Fibroblast of skin of left biceps (primary cell): ENCODE measurements around the gene KCNQ5.
A peak's percentile ranks its signal among the peaks of the same experiment; 100 is the strongest.

Experiments used
- DNase-seq, 2 experiments: peaks; one replicate each; pipeline ENCODE4 v3.0.0-alpha.2; 2013; ENCODE audit warnings: low read depth in 2 of 2

The KCNQ5 gene

DNA sequence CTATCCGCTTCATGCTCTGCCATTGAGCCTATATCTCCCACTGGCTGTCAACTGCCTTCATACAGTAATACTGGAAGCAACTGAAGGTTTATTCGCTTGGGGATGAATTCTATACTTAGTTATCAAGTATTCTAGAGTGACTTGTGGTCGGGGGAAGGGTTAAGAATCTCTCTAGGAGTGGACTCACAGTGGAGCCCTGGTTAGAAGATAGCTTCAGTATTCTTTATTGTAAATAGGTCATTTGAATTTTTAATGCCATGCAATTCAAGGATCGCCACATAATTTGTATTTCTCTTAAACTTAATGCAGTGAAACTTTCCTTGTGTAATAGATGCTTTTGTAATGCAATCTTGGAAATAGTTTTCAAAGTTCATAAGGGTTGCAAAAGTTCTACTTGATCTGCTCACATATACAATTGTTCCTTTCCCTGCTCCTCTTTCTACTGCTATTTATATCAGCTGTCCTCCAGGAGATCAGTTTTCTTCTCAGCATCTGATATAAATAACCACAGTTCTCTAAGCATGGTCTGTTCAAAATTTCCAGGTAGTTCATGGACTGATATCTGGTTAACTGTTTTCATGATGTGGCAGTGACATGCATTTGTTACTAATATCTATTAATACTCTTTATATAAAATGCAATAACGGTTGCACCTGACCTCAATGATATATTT lies 120.3 kb downstream of the KCNQ5 start:
- DNase-seq, result no peak

DNA sequence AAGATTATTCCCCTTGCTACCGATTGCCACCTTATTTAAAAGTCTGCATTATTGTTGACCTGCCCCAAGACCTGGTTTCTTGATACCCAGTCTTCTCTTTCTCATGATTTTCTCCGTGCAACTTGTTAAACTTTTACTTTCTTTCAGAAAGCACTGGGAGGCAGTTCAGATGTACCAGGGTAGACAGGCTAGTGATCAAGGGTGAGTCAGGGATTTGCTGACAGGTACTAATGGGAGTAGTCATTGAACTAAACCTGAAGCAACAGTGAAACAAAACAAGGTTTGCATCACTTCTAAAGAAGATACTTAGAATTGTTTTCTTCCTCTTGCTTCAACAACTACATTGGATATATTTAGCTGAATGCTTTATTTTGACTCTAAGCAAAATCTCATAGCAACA lies 124.4 kb downstream of the KCNQ5 start:
- DNase-seq, result no peak

DNA sequence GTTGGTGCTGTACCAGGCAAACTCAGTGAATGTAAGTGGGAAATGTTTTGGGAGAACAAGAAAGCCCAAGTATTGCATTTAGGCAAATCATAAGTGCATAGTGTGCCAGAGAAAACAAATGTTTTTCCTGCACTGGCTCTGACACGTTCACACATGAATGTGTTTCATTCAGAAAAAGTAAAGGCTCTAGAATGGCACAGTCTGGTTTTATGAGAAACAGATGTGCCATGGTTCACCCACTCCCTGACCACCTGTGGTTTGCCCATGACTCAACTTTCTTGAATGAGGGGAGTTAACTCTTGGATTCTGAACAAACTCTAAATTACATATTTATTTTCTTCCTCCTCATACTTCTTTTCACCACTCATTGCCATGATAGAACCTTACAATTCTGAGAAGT lies 126.9 kb downstream of the KCNQ5 start:
- peak; percentile 74 to 77 for DNase-seq

DNA sequence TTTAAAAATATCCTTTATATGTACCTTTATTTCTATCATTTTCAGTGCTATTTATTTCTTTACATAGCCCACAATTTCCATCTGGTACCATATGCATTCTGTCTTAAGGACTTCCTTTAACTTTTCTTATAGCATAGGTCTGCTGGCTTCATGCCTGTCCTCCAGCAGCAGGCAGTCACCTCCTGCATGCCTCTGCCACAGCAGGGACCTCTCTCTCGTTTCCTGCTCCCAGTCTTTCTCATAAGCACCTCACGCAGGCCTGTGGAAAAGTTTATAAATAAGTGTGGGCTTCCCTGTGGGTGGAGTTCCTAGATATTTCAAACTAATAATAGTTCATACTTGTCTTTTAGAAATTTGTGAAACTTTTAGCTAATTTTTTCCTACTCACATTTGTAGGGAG lies 133.9 kb downstream of the KCNQ5 start:
- no peak for DNase-seq

DNA sequence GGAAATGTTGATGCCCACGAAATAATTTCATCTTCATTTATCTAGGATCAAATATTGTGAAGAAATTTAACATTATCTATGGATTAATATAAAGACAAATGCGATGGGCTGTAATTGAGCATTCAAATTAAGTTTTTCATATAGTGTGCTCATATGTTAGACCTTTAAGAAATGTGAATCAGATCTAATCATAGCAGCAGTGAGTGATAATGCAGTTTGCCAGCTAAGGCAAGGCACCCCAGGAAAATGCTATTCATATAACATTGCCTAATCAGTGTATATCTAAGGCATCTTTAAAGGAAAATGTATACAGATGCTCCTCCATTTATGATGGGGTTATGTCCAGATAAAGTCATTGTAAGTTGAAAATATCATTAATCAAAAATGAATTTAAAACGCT lies 135.2 kb downstream of the KCNQ5 start:
- no peak for DNase-seq

DNA sequence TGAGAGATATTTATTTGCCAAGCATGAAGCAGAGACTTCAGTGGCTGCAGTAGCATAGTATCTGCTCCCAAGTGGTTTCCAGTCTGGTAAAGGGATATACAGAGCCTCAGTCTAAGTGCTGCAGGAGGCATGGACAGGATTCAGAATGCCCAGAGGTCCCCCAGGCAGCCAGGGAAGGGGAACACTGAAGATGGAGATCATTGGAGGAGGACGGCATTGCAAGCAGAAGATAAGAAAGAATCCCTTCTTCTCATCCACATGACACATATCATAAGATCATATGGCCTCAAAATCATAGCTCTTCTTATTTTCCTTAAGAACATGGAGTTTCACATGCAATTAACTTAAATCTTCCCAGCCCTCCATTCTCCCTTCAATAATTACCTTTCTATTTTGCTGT lies 136.1 kb downstream of the KCNQ5 start:
- DNase-seq, result no peak

DNA sequence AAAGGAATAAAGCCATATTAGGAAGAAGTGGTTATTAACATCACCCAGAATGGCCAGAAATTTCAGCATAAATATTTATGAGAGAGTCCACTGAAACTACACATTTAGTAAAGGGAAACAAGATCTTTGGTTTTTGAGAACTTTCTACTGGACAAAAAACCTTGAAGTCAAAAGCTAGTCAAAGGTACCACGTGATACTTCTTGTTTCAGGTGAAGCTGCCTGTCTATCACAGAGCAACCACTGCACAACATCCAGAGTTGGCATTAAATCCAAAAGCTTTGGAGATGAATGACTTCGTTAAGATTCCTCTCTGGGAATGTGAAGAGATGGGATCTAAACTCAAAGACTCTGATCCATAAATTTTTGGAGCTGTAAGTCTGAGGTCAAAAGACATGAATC lies 137.0 kb downstream of the KCNQ5 start:
- DNase-seq, result no peak

DNA sequence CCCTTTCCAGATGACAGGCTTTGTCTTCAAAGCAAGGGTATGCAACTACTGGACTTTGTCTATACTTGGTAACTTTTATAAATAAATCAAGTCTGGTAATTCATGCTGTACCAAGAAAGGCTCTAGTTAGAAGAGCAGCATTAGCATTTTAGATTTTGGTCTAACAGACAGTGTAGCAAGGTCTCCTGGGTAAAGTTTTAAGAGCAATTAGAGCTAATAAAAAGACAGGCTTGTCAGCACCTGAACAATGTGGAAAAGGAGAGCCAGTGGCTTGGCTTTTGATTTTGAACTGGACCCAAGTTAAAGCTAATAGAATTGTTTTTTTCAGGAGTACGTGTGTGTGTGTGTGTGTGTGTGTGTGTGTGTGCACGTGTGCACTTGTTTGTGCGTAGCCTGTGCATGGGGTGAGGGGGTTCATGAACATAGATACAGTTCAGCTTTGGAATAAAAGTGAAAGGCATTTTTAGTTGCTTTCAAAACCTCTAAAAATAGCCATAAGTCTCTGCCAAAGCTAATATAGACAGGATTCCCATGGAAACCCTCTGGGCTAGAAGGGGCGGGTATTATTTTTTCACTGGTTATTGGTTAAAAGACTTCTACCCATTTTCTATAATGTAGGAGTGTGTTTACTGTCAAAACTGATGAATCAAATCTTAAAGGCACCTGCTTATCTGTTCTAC lies 138.4 kb downstream of the KCNQ5 start:
- DNase-seq, result no peak

DNA sequence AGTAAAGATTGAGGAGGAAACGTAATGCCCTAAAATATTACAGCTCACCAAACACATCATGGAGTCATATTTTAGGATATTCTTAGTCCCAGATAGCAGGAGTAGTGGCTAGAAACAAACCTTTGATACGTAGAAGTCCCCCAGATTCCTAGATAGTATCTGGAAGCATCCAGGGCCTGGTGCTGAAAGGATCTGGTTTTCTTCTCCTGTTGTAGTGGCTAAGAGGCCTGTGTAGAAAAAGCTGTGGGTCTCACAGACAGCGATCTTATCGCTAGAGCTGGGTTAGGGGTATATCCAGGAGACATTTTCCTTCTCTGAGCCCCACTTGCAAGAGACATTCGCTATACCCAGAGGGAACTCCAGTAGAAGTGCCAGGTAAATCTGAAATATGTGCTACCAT lies 139.9 kb downstream of the KCNQ5 start:
- no peak for DNase-seq

DNA sequence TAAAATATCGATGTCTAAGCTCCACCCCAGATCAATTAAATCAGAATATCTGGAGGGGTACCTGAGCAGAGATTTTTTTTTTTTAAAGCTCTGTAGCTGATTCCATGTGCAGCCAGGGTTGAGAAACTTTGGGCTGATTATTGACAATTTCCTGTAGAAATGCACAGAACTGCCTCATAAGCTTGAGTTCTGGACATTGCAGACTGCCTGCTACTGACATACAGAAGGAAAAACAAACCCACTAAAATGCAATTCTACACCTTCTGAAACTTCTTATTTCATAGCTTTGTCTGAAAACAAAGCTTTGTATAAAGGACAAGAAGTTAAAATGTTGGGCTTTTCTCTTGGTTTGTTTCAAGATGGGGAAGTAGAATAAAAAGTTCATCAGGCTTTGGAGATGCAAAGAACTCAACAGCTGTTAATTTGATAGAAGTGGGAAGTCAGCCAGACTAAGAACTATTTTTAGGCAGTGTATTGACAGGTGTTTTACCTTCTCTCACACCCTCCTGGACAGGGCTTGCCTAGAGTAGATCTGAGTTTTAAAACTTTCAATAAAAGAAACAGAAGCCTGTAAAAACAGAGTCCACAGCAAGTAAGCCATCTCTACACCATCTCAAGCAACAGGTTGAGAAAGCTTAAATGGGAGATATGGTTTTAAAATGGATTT lies 147.7 kb downstream of the KCNQ5 start:
- DNase-seq, result no peak

DNA sequence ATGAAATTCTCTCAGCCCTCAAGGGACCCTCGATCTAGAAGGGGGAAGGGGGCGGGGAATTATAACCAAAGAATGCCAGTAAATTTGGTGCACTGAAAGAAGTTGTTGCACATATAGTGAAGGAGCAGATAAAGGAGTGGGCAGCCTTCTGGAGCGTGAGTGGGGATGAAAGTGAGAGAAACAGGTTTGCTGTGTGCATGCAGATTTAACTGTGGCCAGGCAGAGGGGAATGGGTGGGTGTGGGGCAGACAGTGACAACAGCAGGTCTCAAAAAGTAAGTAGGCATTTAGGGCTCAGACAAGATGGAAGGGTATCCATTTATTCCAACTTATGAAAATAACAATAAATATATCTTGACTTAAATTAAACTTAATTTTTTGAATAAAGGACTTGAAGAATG lies 149.1 kb downstream of the KCNQ5 start:
- DNase-seq, result no peak

DNA sequence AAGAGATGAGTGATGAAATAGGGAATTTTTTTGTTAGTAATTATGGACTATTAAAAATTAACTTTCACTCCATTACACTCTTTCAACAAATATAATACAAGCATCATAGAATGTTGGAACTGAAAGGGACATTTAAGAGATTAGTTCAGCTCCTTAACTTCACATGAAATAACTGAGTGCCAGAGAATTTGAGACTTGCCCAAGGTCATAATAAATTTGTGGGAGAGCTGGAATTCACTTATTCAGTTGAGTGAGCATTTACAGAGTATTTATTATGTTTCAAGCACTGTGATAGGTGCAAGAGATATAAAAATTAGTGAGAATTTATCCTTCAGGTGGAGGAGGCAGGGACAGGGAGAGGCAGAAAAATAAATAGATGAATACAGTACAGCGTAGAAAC lies 154.6 kb downstream of the KCNQ5 start:
- no peak for DNase-seq

DNA sequence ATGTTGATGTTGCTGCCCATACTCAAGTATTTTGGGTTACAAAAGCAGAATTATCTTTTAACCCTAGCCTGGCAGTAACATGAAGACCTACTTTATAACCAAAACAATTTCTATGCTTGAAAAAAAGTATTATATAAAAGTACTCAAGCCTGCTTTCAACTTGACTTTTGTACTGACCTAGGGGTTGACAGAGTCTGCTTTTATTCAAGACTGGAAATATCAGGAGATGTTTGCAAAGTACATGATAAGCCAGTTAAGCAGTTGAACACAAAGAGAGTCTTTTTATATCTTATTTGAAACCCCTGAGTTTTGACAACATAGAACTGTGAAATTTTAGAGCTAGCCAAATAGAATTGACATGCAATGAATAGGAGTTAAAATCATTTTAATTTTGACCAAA lies 159.8 kb downstream of the KCNQ5 start:
- no peak for DNase-seq

DNA sequence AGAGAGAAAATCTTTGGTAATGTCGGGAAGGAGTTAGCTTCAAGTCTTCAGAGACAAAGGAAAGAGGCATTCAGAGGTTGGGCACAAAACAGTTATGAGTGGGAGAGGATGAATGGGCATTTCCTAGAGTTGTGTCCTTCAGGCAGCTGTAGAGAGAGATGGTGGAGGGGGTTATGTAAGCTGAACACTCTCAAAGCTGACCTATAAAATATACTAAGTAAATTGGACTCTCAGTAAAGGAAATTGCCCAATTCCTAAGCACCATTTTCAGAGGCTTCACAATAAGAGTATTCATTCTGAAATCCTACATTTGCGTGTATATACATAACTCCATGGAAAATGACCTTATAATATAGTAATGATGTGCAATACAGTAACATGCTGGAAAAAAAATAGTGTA lies 161.2 kb downstream of the KCNQ5 start:
- no peak for DNase-seq

DNA sequence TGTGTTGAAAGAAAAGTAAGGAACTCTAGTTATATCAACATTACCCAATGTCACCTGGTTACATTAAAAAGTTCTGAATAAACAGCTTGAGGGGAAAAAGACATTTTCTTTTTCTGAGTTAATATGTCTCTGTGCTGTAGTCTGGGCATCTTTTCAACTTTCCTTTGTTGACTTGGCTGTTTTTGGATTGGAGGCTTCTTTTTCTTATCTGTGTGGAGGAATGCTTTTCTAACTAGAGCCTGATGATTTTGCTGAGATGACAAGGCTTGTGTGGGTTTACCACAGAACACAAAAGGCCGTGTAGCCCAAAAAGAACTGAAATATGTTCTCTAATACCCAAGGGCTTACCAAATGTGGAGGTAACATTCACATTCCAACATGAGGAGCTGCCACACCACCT lies 161.8 kb downstream of the KCNQ5 start:
- peak in 1 of 2 experiments; percentile 29 for DNase-seq

DNA sequence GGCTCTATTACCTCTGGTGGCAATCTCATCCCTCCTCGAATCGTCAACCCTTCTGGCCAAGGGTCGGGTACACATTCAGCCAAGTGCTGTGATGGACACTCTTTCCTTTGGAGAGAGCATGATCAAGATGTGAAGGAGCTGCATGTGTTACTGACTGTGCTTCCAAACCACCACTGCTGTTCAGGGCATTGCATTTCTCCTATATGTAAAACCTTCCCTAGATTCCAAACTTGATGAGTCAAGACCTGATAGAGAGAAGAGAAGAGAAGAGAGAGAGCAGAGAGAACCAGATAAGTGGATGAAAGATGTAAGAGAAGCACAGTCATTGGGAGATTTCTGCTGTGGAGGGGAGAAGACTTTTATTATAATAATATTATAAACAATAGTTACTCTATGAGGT lies 162.2 kb downstream of the KCNQ5 start:
- DNase-seq, result no peak

DNA sequence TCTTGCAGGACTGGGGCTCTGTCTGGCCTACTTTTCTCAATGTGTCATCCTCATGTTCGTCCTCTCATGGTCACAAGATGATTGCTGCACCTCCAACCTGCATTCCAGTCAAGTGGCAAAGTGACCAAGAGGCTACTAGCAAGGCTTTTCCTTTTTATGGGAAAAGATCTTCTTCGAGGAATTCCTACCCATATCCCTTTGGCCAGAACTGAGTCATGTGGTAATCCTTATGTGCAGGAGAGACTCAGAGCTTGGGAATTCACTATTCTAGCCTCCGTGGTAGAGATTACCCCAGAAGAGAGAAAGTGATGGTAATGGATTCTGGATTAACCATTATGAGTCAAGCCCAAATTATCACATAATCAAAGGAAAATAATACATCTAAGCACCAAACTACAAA lies 162.7 kb downstream of the KCNQ5 start:
- peak in 1 of 2 experiments; percentile 44 for DNase-seq

DNA sequence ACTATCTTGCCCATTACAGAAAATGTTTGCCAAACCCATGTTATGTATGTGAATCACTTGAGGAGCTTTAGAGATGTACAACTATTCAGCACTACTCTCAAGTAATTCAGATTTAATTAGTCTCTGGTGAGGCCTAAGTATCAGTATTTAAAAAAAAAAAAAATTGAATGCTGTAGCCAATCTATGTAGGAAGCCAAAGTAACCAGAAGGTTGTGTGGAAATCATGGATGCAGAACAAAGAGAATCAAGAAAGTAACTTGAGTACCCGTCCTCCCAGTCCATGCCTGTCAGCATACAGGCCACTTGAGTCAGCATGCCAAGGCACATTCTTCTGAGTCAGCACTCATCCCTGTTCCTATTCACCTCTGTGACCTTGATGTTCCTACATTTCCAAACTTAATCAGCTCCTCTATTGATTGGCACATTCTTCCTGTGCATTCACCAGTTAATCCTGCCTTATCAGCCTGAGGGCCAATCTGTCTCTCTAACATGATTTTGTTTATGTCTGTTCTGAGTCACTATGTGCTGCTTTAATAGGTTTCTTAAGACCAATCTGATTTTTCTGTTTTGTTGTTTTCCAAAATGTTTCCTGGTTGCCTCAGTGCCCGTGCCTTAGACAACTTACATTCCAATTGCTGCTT lies 165.6 kb downstream of the KCNQ5 start:
- DNase-seq, result peak; percentile 66 to 82

DNA sequence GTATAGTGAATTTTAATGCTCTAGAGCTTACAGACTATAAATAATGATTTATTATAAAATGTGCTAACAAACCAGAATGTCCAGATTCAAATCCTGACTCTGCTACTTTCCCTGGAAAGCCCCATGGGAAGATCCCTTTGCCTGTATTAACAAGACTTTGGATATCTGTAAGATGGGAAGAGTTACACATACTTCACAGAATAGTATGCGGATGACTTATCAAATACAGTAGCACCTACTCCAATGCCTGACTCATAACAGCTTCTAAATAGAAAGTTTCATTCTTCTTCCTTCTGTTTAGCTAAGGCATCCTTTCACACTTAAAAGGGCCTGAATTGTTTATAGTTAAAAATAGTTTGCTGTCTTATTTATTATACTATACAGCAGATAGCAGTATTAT lies 166.3 kb downstream of the KCNQ5 start:
- DNase-seq, result no peak

DNA sequence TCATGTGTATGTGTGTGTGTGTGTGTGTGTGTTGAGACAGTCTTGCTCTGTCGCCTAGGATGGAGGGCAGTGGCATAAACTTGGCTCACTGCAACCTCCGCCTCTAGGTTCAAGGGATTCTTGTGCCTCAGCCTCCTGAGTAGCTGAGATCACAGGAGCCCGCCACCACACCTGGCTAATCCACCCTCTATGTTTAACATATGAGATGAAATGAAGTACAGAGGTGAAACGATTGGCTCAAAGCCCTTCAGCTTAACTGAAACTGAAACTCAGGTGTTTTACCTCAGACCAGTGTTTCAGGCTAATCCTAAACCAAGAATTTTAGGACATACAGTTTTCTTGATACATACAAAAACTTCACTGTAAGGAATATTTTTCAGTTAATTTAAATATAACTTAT lies 167.3 kb downstream of the KCNQ5 start:
- DNase-seq, result no peak

DNA sequence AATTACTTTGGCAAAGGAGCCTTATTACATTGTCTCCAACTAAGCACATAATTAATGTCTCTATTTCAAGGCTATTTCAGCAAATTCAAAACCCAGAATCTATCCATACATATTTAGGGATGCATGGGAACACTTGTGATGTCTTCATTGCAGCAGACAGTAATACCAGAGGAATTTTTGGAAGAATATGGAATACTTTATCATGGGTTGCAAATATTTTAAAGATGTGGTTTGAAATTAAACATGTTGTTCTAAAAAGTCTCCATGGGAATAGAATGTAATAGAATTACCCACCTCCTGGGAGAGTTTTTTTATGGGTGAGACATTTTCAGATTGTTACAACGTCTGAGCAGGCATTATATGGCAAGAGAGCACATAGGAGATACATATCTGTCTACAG lies 170.8 kb downstream of the KCNQ5 start:
- DNase-seq, result no peak

DNA sequence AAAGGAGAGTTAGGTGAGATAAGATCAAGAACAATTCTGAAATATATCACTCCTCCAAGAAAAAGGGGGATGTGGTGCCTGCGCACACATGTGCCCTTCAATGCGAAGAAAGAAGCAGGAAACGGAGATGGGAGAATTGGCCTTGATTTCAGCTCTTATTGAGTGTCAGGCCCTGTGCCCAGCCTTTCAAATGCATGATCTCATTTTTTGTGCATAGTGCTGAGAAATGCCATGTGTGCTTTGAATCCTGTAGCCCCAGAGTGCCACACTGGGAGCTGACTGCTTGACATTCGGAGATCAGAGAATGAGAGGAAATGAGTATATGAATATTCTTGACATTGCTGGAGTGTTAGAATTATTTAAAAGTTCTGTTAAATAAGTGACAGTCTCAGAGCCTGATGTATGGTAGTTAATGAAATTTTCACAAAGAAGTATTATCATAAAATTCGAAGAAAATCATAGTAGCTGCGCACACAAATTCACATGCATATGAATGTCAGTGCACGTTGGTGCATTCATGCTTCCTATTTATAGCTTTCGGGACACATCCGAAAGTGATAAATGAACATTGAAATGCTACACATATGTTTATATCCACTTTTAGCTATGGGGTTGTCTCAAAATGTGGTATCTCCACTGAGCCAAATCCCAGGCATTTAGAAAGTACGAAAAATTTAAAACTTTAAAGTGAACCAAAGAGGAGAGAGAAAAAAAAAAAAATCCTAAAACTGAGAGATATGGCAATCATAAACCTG lies 172.0 kb downstream of the KCNQ5 start:
- no peak for DNase-seq
